ENCODE data around the gene DYSF.
A peak's percentile ranks its signal among the peaks of the same experiment; 100 is the strongest.

Gene DYSF

GRCh38 chr2:71528131-71528591 lies 74.8 kb downstream of the DYSF start:
- DNase-seq = no peak

- no peak for DNase-seq
Observed at GRCh38 chr2:71528749-71529148, 75.4 kb downstream of the DYSF start.

- no peak for DNase-seq
Observed at GRCh38 chr2:71530211-71530610, 76.8 kb downstream of the DYSF start.

- DNase-seq = peak in 1 of 56 donors; percentile 24
Observed at GRCh38 chr2:71530641-71531332, 77.4 kb downstream of the DYSF start.

GRCh38 chr2:71531522-71532047 lies 78.2 kb downstream of the DYSF start:
- no peak for DNase-seq

GRCh38 chr2:71532327-71532726 lies 79.0 kb downstream of the DYSF start:
- DNase-seq = no peak

GRCh38 chr2:71534201-71534600 lies 80.8 kb downstream of the DYSF start:
- DNase-seq = no peak

GRCh38 chr2:71534826-71535225 lies 81.5 kb downstream of the DYSF start:
- no peak for DNase-seq

- DNase-seq = no peak
Observed at GRCh38 chr2:71535526-71535925, 82.2 kb downstream of the DYSF start.

- no peak for DNase-seq
Observed at GRCh38 chr2:71536226-71536671, 82.9 kb downstream of the DYSF start.

- no peak for DNase-seq
Observed at GRCh38 chr2:71538241-71538640, 84.9 kb downstream of the DYSF start.

GRCh38 chr2:71538656-71539265 lies 85.4 kb downstream of the DYSF start:
- DNase-seq = no peak

GRCh38 chr2:71540818-71541217 lies 87.5 kb downstream of the DYSF start:
- DNase-seq = no peak

- DNase-seq = no peak
Observed at GRCh38 chr2:71544919-71545571, 91.7 kb downstream of the DYSF start.

GRCh38 chr2:71545572-71546274 lies 92.4 kb downstream of the DYSF start:
- peak in 40 of 56 donors; percentile 10 to 78 (median 39) for DNase-seq

GRCh38 chr2:71546275-71546638 lies 92.9 kb downstream of the DYSF start:
- no peak for DNase-seq

GRCh38 chr2:71546777-71547281 lies 93.5 kb downstream of the DYSF start:
- DNase-seq = peak in 14 of 56 donors; percentile 13 to 59 (median 28)

GRCh38 chr2:71547616-71548285 lies 94.4 kb downstream of the DYSF start:
- no peak for DNase-seq

- peak in 52 of 56 donors; percentile 8 to 87 (median 60) for DNase-seq
Observed at GRCh38 chr2:71548646-71549425, 95.5 kb downstream of the DYSF start.

Data from amygdala (tissue), 56 donors.